ENCODE results near the gene CRELD1.

DNA sequence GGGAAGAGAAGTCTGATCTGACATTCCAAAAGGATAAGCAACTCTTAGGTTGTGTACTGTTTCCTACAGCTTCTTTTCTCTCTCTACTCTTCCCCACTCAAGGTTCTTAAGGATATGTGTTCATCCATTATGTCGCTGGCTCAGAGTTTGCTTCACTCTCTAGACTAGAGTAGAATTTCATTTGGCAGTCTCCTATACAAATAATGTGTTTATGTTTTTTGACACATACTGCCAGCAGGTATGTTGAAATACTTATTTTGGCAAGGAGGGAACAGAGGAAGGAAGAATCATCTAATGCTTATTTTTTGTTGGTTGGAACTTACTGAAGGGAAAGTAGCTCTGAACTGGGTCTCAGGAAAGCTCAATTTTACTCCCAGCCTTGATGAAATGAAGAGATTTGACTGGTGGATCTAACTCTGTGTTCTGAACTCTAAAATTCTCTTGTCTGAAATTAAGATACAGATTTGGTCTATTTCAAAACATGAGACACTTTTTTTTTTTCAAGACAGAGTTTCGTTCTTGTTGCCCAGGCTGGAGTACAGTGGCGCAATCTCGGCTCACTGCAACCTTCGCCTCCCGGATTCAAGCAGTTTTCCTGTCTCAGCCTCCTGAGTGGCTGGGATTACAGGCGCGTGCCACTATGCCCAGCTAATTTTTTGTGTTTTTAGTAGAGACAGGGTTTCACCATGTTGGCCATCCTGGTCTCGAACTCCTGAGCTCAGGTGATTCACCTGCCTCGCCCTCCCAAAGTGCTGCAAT is 60.6 kb downstream of the CRELD1 start:
- TF ChIP-seq, protein P1, sequence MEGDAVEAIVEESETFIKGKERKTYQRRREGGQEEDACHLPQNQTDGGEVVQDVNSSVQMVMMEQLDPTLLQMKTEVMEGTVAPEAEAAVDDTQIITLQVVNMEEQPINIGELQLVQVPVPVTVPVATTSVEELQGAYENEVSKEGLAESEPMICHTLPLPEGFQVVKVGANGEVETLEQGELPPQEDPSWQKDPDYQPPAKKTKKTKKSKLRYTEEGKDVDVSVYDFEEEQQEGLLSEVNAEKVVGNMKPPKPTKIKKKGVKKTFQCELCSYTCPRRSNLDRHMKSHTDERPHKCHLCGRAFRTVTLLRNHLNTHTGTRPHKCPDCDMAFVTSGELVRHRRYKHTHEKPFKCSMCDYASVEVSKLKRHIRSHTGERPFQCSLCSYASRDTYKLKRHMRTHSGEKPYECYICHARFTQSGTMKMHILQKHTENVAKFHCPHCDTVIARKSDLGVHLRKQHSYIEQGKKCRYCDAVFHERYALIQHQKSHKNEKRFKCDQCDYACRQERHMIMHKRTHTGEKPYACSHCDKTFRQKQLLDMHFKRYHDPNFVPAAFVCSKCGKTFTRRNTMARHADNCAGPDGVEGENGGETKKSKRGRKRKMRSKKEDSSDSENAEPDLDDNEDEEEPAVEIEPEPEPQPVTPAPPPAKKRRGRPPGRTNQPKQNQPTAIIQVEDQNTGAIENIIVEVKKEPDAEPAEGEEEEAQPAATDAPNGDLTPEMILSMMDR (IDR thresholded peaks at IDR 0.05), result no peak
- TF ChIP-seq EZH2 (IDR thresholded peaks at IDR 0.05; ENCODE audit: borderline replicate concordance, insufficient read depth, low read depth, low read length, poor library complexity, severe bottlenecking), result no peak

Measured in B cell (primary cell).